Gastroesophageal sphincter (tissue), 3 donors: Measurements from ENCODE around the gene SIGLEC14.

Experiments
- CTCF ChIP-seq, 4 experiments: fragments of 200-600 bp in 2 of 4; fragments of 450-650 bp in 2 of 4; sonication (generic) in 1 of 4; IDR thresholded peaks; one replicate each; pipeline ENCODE4 v1.5.1; 2017 to 2019; ENCODE audit warnings: antibody characterized with exemption in 4 of 4, mild to moderate bottlenecking in 2 of 4, moderate library complexity in 2 of 4
- POLR2A ChIP-seq, 2 donors: fragments of 450-650 bp; IDR thresholded peaks; one replicate each; pipeline ENCODE4 v1.6.1; 2017; ENCODE audit warnings: antibody characterized with exemption in 2 of 2, mild to moderate bottlenecking in 2 of 2, moderate library complexity in 1 of 2

DNA sequence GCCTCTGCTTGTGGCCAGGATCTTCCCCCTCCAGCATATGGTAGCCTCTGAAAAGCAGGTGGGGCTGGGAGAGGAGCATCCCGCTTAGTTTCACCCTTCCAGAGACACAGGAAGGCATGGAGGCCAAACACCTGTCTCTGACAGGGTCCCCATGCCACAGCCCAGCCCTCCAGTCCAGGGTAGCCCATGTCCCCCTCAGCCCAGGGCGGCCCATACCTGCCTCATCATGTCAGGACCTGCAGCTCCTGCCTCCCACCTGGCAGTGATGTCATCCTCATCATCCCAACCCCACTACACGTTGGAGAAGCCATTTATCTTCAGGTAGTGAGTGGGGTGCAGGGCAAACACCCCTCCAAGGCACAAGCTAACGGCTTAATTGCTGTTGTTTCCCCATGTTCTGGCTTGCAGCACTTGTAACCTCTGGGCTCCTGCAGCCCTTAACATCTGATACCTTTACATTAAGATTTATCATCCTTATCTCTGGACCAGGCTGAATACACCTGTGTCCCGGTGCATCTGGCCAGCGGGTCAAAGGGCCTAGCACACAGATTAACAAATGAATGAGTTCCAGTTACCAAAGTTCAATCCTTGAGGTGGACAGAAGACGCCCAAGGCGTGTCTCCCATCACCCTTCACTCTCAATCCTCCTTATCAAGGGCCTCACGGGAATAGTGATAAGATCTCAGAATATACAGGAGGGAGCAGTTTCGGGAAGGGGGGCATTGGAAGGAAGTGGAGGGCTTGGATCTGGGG is 53.3 kb downstream of the SIGLEC14 start:
- TF ChIP-seq CTCF (IDR thresholded peaks at IDR 0.05) (no peak), POLR2A (IDR thresholded peaks at IDR 0.05) (no peak)
